Glomerular visceral epithelial cell (primary cell): ENCODE results near the gene DLG1.
"Not testable (repeated sequence)": the region's sequence is repeated elsewhere in the genome, so short reads cannot be mapped to it uniquely, and the experiment has no call there.

Experiments
- DNase-seq: peaks from one replicate; pipeline ENCODE4 v3.0.0-alpha.2; 2016; ENCODE audit errors: extremely low spot score

Gene DLG1

GRCh38 chr3:197211698-197212097 is 86.7 kb downstream of the DLG1 start:
- not testable (repeated sequence) for DNase-seq

GRCh38 chr3:197209366-197210260 is 88.8 kb downstream of the DLG1 start:
- DNase-seq = no peak

DNA sequence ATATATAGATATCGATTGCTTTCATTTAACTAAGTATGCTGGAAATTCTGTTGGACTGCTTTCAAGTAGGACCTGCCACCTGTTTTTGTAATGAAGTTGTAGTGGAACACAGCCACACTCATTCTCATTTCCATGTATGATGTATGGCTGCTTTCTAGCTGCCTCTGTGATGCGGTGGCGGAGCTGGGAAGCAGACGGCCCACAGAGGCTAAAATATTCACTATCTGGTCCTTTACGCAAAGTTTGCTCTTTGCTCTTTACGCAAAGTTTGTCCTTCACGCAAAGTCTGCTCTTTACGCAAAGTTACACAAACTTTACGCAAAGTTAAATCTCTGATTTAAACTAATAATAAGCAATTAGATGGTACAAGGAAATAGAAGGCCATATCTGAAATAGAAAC is 91.5 kb downstream of the DLG1 start:
- DNase-seq = no peak

- no peak for DNase-seq
Measured at GRCh38 chr3:197205675-197206074, 92.7 kb downstream of the DLG1 start.

GRCh38 chr3:197205265-197205664 is 93.1 kb downstream of the DLG1 start:
- no peak for DNase-seq

DNA sequence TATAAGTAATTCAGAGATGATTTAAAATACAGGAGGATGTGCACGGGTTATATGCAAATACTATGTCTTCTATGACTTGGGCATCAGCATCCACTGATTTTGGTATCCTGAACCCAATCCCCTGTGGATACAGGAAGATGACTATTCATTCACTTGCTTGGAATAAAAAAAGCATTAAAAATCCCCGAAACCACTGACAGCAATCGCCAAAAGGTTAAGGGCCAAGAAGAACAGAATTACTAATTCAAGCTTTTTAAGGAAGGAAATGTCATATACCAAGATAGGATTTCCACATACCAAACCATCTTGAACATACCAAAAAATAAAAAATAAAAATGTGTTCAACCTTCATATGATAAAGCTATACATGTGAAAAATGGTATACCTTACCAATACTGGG is 93.7 kb downstream of the DLG1 start:
- no peak for DNase-seq

GRCh38 chr3:197203714-197204146 is 94.7 kb downstream of the DLG1 start:
- no peak for DNase-seq

GRCh38 chr3:197202694-197203093 is 95.7 kb downstream of the DLG1 start:
- DNase-seq = no peak

DNA sequence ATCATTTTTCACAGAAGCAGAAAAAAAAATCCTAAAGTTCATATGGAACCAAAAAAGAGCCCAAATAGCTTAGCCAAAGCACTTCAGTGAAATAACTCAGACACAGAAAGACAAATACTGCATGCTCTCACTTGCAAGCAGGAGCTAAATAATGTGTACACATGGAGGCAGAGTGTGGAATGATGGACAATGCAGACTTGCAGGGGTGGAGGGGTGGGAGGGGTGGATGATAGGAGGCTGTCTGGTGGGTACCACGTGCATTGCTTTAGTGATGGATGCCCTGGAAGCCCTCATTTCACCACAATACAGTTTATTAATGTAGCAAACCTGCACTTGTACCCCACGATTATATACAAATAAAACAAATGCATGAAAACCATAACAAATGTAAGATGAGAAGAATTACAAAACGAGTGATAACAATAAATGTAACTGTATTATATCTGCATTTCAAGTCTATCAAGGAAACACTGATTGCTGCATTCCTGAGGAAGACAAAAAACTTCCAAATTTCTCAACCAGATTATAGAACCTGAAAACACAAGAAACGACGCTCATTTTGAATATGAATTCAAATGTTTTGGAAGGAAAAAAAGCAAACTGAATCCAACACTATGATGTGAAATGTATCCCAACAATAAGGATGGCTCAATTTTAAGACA is 96.5 kb downstream of the DLG1 start:
- no peak for DNase-seq

GRCh38 chr3:197200856-197201255 is 97.6 kb downstream of the DLG1 start:
- not testable (repeated sequence) for DNase-seq

GRCh38 chr3:197197334-197197733 is 101.1 kb downstream of the DLG1 start:
- DNase-seq = no peak

DNA sequence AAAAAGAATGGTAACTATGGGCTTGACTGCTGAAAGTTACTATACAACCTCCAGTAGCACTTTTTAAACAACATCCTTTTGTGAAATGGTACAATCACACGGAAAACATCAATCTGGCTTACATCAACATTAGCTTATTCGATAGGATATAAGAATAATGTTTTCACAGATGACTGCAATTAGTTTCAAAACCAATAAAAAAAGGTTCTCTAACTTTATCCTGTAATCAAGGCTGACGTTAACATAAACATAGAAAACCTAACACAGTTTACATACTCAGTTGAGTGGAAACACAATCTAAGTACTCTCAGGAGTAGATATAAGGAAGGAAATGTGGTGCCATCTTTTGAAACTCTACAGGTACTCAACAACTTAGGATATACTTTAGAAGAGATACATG is 102.2 kb downstream of the DLG1 start:
- DNase-seq = no peak

DNA sequence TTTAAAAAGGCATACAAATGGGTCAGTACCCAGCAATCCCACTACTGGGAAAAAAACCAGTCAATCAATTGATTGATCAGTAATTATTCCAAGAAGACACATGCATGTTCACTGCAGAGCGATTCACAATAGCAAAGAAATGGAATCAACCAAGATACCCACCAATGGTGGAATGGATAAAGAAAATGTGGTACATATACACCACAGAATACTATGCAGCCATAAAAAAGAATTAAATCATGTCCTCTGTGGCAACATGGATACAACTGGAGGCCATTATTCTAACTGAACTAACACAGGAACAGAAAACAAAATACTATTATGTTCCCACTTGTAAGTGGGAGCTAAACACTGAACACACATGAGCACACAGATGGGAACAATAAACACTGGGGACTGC is 103.1 kb downstream of the DLG1 start:
- no peak for DNase-seq

DNA sequence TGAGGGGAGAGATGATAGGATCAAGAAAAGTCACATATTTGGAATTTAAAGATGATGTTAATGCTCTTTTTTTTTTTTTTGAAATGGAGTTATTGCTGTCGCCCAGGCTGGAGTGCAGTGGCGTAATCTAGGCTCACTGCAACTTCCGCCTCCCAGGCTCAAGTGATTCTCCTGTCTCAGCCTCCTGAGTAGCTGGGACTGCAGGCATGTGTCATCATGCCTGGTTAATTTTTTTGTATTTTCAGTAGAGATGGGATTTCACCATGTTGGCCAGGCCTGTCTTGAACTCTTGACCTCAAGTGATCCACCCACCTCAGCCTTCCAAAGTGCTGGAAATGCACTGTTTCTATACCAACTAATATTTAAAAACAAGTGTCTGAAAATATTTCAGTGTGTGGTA is 104.7 kb downstream of the DLG1 start:
- not testable (repeated sequence) for DNase-seq

DNA sequence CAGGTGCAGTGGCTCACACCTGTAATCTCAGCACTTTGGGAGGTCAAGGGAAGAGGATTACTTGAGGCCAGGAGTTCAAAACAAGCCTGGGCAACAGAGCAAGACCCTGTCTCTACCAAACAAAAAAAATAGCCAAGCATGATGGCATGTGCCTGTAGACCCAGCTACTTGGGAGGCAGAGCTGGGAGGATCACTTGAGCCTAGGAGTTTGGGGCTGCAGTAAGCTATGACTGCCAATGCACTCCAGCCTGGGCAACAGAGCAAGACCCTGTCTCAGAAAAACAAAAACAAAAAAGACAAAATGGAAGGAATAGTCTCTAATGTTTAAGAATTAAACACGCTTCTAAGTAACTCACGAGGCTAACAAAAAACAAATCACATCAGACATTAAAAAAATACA is 106.5 kb downstream of the DLG1 start:
- DNase-seq = no peak

DNA sequence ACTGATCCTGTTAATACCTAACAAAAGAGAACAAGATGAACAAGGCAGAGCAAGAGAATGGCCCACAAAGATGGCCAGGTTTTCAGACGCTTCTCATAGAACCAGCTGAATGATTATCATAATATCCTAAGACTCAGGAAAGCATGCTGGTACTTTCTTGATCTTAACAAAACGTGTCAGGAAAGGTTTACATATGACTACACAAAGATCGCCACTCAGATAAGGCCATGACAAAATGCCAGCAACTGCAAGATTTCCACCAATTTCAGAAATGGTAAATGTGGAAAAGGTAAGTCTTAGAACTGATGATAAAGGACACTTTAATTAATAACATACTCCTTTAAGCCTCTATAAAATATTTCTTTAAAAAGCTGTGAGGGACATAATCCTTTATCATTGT is 108.8 kb downstream of the DLG1 start:
- DNase-seq = no peak

GRCh38 chr3:197188963-197189362 is 109.4 kb downstream of the DLG1 start:
- no peak for DNase-seq

- DNase-seq = peak; percentile 50
Measured at GRCh38 chr3:197186887-197187588, 111.4 kb downstream of the DLG1 start.

GRCh38 chr3:197183582-197183981 is 114.8 kb downstream of the DLG1 start:
- no peak for DNase-seq

DNA sequence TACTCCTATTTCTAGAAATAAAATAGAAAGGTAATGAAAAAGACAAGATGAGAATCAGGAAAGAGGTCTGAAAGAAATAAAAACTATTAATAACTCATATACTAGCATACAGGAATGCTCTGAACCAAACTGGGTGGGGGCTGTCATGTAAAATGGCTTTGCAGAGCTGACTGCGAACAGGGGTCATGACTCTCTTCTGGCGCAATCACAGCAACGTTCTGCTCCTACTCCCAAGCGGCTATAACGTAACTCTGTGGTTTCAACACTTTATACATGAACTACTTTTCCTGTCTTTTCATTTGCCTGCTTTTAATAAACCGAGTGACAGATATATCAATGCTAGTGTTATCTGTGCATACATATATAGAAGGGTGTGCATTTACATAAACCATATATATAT is 116.7 kb downstream of the DLG1 start:
- DNase-seq = no peak

- DNase-seq = no peak
Measured at GRCh38 chr3:197178998-197179397, 119.4 kb downstream of the DLG1 start.

GRCh38 chr3:197175503-197175902 is 122.9 kb downstream of the DLG1 start:
- DNase-seq = no peak

DNA sequence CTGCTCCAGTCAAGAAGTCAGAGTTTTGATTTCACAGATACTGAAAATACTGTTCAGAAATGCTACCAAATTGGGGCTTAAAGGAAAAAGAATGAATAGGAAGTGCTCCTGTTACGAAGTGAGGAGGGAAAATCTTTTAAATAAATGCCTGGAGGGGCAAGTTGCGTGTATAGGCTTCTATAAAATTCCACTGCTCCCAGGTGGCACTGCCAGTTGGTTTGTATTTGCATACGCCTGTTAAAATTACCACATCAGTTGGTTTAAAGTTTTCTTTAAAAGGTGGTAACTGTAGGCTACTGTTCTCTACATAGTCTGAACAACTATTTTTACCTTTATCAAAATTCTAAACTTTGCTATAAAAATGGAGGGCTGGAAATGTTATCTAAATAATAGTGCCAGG is 123.5 kb downstream of the DLG1 start:
- no peak for DNase-seq
